Caco-2 (cell line): ENCODE measurements around the gene NOL4L. TPM values are rescaled to one million over a fixed set of nuclear protein-coding genes. Genes with fewer than 3 reads are reported as not detected.

ENCODE experiments used
- BruUV-seq: library from RNA; stranded (reverse); fragments of 400-500 nt; replicated peaks from 2 replicates; lab custom pipeline; 2021; lab: Mats Ljungman, UMichigan
- CTCF ChIA-PET: fragments of 300-600 bp; sonication (Branson Sonifier 250); formaldehyde crosslinking; loops from one replicate; lab custom pipeline; 2022; ENCODE audit warnings: antibody characterized with exemption; lab: Charles Lee
- POLR2A ChIA-PET: fragments of 300-600 bp; sonication (Branson Sonifier 250); formaldehyde crosslinking; loops from one replicate; lab custom pipeline; 2022; ENCODE audit warnings: antibody characterized with exemption; lab: Charles Lee
- DNase-seq, 2 experiments: peaks; one replicate each; pipeline versions ENCODE4 v3.0.0 to v3.0.0-alpha.2; 2020 to 2022
- H3K27me3 ChIP-seq: replicated peaks from 2 replicates; pipeline ENCODE4 v1.6.0; 2011; ENCODE audit warnings: low read length; ENCODE audit not compliant: control insufficient read depth, insufficient read depth
- H3K36me3 ChIP-seq: 2 replicates; pipeline ENCODE4 v1.5.1; 2011; ENCODE audit warnings: low read length; ENCODE audit not compliant: control insufficient read depth, insufficient read depth
- H3K4me1 ChIP-seq: fragments of 250-450 bp; sonication (Bioruptor Pico); 2 replicates; pipeline ENCODE4 v1.5.1; 2020; ENCODE audit warnings: mild to moderate bottlenecking
- H3K4me3 ChIP-seq: 2 replicates; pipeline ENCODE4 v1.5.1; 2011; ENCODE audit warnings: low read depth, mild to moderate bottlenecking, control low read depth, low read length
- H3K9me3 ChIP-seq: fragments of 250-450 bp; sonication (Bioruptor Pico); 2 replicates; pipeline ENCODE4 v1.5.1; 2020; ENCODE audit warnings: mild to moderate bottlenecking, moderate library complexity
- H3K27ac Mint-ChIP-seq: one replicate; pipeline ENCODE4 v1.8.0; 2022; ENCODE audit warnings: mixed read lengths; ENCODE audit not compliant: unreplicated experiment
- H3K27me3 Mint-ChIP-seq: one replicate; pipeline ENCODE4 v1.8.0; 2022; ENCODE audit warnings: mixed read lengths; ENCODE audit not compliant: insufficient read depth, unreplicated experiment
- H3K36me3 Mint-ChIP-seq: one replicate; pipeline ENCODE4 v1.8.0; 2022; ENCODE audit warnings: mild to moderate bottlenecking, mixed read lengths; ENCODE audit not compliant: insufficient read depth, unreplicated experiment
- H3K4me1 Mint-ChIP-seq: one replicate; pipeline ENCODE4 v1.8.0; 2022; ENCODE audit warnings: low read depth, mixed read lengths; ENCODE audit not compliant: unreplicated experiment
- H3K4me3 Mint-ChIP-seq: one replicate; pipeline ENCODE4 v1.8.0; 2022; ENCODE audit warnings: mild to moderate bottlenecking, moderate library complexity, mixed read lengths; ENCODE audit not compliant: unreplicated experiment
- H3K9me3 Mint-ChIP-seq: one replicate; pipeline ENCODE4 v1.8.0; 2022; ENCODE audit warnings: mixed read lengths; ENCODE audit not compliant: unreplicated experiment
- CTCF ChIP-seq, 2 experiments: fragments of 200-600 bp in 1 of 2; IDR thresholded peaks; 1 replicate in 1 of 2; 2 replicates in 1 of 2; pipeline versions ENCODE4 v1.5.1 to v1.8.0; 2011 to 2022; ENCODE audit warnings: antibody characterized with exemption in 1 of 2, control low read depth in 1 of 2, inconsistent platforms in 1 of 2, low read depth in 1 of 2, low read length in 1 of 2, mild to moderate bottlenecking in 1 of 2, moderate library complexity in 1 of 2; ENCODE audit not compliant: insufficient read depth in 1 of 2, severe bottlenecking in 1 of 2, unreplicated experiment in 1 of 2
- intact Hi-C: fragments of 100-400 bp; cut with micrococcal nuclease; formaldehyde crosslinking; loops from one replicate; pipeline ENCODE4 v1.10.0; 2022; ENCODE audit not compliant: unreplicated experiment
- total RNA-seq: library from RNA; stranded (reverse); gene quantifications from 2 replicates; pipeline ENCODE4 v1.2.3, GENCODE V29; 2022

NOL4L gene
- total RNA-seq, 1 experiment from 2014 or later: 80.9 TPM

- no peak for DNase-seq
- no peaks in the 10 kb centered on the region for H3K4me1 ChIP-seq
- no peaks in the 10 kb centered on the region for H3K9me3 ChIP-seq
- BruUV-seq: no TSS peak
- no peak for TF ChIP-seq CTCF (IDR thresholded peaks at IDR 0.05; ENCODE audit: insufficient read depth in 1 of 2, low read depth in 1 of 2, low read length in 1 of 2, severe bottlenecking in 1 of 2, unreplicated experiment in 1 of 2)
- peak overlapping the region; percentile 42 for H3K27ac Mint-ChIP-seq
- intact Hi-C loops: no loop called here
- peaks cover 11% of the 10 kb centered on the region for H3K36me3 ChIP-seq
- H3K27me3 ChIP-seq: no peaks in the 10 kb centered on the region
- H3K4me3 Mint-ChIP-seq: no peak overlapping the region
- peaks cover 79% of the 10 kb centered on the region for H3K36me3 Mint-ChIP-seq
- no peak overlapping the region for H3K4me3 ChIP-seq
- POLR2A ChIA-PET: no interaction called here
- no peaks in the 10 kb centered on the region for H3K9me3 Mint-ChIP-seq
- no peaks in the 10 kb centered on the region for H3K27me3 Mint-ChIP-seq
- CTCF ChIA-PET: no interaction called here
- peaks cover 6% of the 10 kb centered on the region for H3K4me1 Mint-ChIP-seq
These were observed 124.9 kb downstream of the NOL4L start for GRCh38 chr20:32460231-32460630.

DNA sequence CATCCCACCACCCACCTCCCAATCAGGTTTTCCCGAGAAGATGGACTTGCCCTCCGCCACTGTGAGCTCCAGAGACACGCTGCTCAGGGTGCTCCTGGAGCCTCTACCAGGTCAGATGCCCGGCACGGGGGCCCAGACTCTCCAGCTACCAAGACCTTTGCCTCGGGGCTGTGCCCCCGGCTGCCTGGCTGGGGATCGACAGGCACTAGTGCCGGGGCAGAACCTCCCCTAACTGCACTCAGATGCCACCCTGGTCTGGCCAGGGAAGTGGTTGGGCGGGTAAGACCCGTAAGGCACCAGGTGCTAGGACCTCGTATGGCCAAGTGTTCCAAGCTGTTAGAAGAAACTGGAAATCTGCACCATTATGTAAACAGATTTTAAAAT lies 126.3 kb downstream of the NOL4L start:
- CTCF ChIA-PET: no interaction called here
- POLR2A ChIA-PET: no interaction called here

DNA sequence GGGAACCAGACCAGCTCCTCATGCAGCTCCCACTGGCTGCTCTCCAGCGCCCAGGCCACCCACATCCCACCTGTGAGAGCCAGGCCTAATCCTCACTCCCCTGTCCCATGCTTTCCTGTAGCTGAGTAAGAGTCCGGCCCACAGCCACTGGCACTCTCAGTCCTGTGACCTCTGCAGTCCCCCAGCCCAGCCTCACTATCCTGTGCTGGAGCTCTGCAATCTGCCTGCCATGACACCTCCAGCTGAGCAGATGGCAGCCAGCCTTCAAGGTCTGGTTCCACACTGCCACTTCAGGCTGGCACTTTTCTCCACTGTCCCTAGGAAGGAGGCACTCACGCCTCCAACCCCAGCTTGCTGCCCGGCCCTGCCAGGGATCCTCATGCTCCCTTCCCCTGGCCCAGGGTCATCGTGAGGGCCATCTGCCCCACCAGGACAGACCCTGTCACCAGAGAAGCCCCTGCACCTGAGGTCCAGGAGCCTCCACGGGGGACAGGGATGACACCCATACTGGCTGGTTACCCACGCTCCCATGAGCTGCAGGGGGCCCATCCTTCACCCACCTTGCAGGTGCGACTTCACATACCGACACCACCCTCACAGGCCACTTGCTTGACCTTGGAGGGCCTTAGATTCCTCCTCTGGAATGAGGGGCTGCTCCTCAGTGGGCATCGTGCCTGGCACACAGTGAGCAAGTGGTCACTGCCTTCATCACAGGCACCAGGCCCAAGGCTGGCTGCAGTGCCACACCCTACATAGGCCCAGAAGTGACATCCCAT lies 126.9 kb downstream of the NOL4L start:
- intact Hi-C loops: no loop called here
- no peak for TF ChIP-seq CTCF (IDR thresholded peaks at IDR 0.05; ENCODE audit: insufficient read depth in 1 of 2, low read depth in 1 of 2, low read length in 1 of 2, severe bottlenecking in 1 of 2, unreplicated experiment in 1 of 2)
- no TSS peak for BruUV-seq
- Histone ChIP-seq H3K27me3 (no peaks in the 10 kb centered on the region), H3K4me3 (no peak overlapping the region), H3K9me3 (no peaks in the 10 kb centered on the region), H3K4me1 (no peaks in the 10 kb centered on the region), H3K36me3 (peaks cover 17% of the 10 kb centered on the region)
- Mint-ChIP-seq H3K9me3 (no peaks in the 10 kb centered on the region), H3K27me3 (no peaks in the 10 kb centered on the region), H3K27ac (peak overlapping the region; percentile 55), H3K4me3 (no peak overlapping the region), H3K4me1 (peaks cover 6% of the 10 kb centered on the region), H3K36me3 (peaks cover 77% of the 10 kb centered on the region)
- DNase-seq: no peak
- CTCF ChIA-PET: no interaction called here
- POLR2A ChIA-PET: no interaction called here

More for the DNA sequence above, 126.3 kb downstream of the NOL4L start:
- H3K36me3 ChIP-seq: peaks cover 14% of the 10 kb centered on the region
- intact Hi-C loops: no loop called here
- Mint-ChIP-seq H3K36me3 (peaks cover 77% of the 10 kb centered on the region), H3K4me1 (peaks cover 6% of the 10 kb centered on the region), H3K27me3 (no peaks in the 10 kb centered on the region), H3K27ac (peak overlapping the region; percentile 55), H3K9me3 (no peaks in the 10 kb centered on the region), H3K4me3 (no peak overlapping the region)
- no peaks in the 10 kb centered on the region for H3K27me3 ChIP-seq
- no TSS peak for BruUV-seq
- H3K4me3 ChIP-seq: no peak overlapping the region
- TF ChIP-seq CTCF (IDR thresholded peaks at IDR 0.05; ENCODE audit: insufficient read depth in 1 of 2, low read depth in 1 of 2, low read length in 1 of 2, severe bottlenecking in 1 of 2, unreplicated experiment in 1 of 2): no peak
- DNase-seq: no peak
- no peaks in the 10 kb centered on the region for H3K4me1 ChIP-seq
- no peaks in the 10 kb centered on the region for H3K9me3 ChIP-seq
